Measurements from ENCODE around the gene AFMID.

DNA sequence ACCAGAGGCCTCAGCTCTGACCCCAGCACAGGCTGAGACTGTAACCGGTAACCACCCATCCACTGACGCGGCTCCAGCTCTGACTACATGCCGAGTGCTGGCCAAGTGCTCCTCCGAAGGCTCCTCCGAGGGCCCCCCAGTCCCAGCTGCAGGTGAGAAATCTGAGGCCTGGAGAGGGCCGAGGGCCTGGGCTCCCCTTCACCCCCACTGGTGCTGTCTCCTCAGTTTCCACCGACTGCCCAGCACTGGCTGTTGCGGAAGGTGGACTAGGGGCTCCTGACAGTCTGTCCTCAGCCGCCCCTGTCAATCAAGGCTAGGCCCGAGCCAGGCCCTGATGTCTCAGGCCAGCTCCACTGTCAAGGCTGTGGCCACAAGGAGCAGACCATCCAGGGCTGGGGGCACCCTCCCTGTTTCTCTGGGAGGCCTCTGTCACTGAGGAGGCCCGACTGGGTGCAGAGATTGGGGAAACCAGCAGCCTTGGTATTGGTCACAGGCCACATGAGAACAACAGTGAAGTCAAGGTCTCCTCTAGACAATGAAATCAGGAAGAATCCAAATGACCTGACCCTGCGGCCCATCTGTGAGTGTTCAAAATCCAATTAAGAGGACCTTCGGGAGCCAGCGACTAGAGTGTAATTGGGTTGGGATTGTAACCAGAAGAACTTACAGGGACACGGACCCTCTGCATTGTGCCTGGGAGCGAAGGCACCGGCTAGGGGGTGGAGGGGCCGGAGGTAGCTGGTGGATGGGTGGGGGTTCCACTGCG lies 49.4 kb downstream of the AFMID start:
- TF ChIP-seq, protein P1, sequence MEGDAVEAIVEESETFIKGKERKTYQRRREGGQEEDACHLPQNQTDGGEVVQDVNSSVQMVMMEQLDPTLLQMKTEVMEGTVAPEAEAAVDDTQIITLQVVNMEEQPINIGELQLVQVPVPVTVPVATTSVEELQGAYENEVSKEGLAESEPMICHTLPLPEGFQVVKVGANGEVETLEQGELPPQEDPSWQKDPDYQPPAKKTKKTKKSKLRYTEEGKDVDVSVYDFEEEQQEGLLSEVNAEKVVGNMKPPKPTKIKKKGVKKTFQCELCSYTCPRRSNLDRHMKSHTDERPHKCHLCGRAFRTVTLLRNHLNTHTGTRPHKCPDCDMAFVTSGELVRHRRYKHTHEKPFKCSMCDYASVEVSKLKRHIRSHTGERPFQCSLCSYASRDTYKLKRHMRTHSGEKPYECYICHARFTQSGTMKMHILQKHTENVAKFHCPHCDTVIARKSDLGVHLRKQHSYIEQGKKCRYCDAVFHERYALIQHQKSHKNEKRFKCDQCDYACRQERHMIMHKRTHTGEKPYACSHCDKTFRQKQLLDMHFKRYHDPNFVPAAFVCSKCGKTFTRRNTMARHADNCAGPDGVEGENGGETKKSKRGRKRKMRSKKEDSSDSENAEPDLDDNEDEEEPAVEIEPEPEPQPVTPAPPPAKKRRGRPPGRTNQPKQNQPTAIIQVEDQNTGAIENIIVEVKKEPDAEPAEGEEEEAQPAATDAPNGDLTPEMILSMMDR (IDR thresholded peaks at IDR 0.05): no peak
- TF ChIP-seq POLR2AphosphoS5 (IDR thresholded peaks at IDR 0.05): no peak

All from upper lobe of left lung (tissue), 4 donors.